HG03439 (cell line): ENCODE data around the gene CCN2.
"Not testable (repeated sequence)": the region's sequence is repeated elsewhere in the genome, so short reads cannot be mapped to it uniquely, and the experiment has no call there.

ENCODE experiments used
- ATAC-seq: cut with Tn5 transposase; IDR thresholded peaks from one replicate; pipeline ENCODE4 v1.9.1; 2021; ENCODE audit warnings: mild to moderate bottlenecking, moderate library complexity; ENCODE audit not compliant: unreplicated experiment

CCN2 gene

DNA sequence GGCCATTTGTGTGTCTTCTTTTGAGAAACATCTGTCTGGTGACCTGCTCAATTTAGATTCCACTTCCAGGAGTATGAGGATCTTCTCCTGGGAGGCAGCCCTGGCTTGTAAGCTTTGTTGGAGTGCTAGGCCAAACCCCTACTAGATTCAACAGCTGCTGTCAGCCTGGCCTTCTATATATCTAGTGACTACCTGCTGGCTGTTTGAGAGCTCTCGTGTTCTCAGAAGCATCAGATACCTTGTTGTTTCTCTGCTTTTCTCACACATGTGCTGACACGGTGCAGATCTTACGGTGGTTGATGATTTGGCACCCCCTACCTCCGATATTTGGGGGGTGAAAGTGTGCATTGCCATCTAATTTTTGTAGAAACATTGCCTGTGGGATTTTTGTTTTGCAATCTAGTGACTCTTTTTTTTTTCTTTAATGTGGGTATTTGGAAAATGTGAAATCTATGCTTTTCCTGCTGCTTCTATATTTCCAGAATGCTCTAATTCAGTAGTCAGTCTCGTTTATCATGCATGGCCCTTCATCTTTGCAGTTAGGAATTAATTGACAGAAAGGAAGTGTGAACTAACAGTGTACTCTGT lies 4.7 kb downstream of the CCN2 start:
- no peak for ATAC-seq

DNA sequence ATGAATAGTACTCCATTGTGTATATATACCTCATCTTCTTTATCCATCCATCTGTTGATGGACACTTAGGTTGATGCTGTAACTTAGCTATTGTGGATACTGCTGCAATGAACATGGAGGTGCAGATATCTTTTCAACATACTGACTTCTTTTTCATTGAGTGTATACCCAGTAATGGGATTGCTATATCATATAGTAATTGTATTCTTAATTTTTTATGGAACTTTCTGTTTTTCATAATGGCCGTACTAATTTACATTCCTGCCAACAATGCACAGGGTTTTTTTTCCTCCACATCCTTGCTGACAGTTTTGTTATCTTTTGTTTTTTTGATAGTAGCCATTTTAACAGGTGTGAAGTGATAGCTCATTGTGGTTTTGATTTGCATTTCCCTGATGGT lies 5.2 kb downstream of the CCN2 start:
- no peak for ATAC-seq

DNA sequence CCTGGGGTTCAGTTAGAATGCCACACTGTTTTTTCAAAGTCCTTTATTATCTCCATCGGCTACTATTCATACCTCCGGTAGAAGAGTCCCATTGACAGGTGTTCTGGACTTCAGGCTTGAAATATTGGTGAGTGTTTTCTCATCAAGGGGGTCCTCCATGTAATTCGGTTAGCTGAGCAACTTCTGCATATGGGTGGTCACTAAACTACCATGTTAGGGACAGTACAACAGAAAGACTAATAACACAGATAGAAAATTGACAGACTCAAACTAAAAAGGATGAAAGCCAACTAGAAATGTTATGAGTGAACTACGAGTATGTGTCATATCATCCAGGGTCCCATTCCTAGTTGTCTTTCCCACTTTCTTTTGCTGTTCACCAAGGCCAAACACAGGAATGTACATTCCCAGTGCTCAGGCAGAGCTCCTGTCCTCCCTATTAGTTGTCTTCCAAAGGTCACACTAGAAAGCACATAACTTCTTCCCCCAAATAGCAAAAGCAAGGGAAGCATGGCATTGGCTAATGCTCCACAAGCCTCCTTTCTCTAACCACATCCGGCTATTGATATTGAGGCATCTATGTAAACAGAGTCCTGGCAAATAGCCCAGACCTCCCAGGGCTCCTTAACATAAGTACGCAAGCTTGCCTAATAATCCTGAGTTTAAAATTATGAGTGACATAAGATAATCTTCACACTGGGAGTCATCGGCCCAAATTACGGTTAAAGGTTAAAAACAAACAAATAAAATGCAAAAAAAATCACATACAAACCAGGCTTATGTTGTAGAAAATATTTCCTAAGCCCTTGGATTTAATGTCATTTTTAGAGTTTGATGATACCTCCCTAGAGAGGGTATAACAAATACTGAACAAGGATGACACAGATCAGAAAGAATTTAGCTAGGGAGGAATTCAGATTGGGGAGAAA lies 13.2 kb downstream of the CCN2 start:
- ATAC-seq = no peak

DNA sequence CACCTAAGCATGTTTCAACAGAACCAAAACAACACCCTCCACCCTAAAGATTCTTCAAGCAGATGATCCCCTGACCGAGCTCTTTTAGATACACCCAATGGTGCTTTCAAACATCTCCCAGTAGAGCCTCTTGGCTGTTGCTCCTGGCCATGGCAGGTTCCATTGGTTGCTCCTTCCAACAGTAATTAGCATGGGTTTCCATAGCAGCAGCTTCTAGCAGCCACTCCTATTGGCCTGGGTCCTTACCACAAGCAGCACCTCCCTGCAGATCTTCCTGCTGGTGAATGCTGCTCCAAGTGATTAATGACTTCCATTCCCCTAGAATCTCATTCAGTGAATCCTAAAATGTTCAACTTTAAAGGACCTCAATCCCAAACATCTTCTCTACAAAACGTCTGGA lies 13.9 kb downstream of the CCN2 start:
- ATAC-seq = no peak

DNA sequence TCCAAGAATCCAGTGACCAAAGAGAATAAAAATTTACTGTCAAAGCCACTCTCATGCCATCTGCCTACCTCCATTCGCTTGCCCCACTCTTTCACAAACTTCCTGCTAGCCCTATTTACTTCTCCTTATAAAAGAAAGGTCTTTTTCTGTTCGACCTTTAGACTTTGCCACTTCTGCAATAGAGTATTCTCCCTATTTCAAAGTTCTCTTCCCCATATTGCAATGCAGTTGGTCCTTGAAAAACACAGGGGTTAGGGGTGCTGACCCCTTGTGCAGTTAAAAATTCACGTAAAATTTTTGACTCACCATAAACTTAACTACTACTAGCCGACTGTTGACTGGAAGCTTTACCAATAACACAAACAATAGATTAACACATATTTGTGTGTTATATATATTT lies 15.0 kb downstream of the CCN2 start:
- no peak for ATAC-seq

DNA sequence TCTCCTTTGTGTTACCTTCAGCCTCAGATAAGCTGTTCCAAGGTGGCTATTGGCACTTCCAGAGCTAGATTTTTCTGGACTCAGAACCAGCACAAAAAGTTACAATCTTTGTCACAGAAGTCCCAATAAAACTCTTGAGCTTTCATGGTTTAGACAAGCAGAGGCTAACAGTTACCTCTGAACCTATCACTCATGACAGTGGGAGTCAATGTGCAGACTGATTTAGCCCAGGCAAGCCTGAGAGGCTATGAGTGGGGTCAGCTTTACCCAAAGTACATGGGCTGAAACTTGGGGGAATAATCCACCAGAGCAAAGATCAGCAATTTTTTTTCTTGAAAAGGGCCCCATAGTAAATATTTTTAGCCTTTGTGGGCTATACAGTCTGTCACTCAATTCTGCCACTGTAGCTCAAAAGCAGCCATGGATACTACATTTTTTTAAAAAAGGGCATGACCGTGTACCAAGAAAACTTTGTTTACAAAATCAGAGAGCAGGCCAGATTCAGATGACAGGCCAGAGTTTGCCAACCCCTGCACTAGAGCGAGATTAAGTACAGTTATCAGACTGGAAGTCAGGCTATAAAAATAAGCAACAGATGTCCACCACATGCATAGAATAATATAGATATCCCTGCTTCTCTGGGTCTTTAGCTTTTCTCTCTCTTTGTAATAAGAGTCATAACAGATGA lies 20.0 kb downstream of the CCN2 start:
- ATAC-seq = no peak

DNA sequence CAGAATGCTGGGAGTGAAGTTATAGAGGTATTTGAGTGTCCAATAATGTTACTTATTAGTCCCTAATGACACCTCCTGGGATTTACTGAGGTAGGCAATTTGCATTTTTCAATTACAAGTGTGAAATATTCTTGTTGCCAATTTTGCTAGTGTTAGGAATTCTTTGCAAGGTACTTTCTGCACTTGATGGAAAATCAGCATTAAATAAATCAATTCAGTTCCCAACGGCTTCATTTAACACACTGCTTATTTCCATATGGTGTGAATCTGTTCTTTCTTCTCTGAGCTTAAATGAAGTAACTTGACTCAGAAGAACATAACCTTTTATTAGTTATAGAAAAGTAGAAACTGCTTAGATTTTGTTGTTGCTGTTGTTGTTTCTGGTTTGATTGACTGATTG lies 21.2 kb downstream of the CCN2 start:
- ATAC-seq = no peak

DNA sequence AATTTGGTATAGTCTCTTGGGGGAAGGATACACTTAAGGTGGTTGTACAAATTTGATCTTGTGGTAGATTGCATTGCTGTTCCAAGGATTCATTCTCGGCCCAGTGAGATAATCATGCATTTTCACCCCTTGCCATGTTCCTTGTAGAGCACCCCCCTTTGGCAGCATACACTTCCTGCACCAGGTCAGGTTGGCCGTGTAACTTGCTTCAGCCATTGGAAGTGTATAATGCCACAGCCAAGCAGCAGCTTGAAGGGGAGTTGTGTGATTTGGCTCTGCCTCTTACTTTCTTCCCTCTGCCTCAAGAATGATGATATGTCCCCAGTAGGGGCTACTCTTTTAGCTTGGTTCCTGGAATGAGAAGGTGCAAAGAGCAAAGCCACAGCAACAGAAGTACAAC lies 21.9 kb downstream of the CCN2 start:
- ATAC-seq = no peak

DNA sequence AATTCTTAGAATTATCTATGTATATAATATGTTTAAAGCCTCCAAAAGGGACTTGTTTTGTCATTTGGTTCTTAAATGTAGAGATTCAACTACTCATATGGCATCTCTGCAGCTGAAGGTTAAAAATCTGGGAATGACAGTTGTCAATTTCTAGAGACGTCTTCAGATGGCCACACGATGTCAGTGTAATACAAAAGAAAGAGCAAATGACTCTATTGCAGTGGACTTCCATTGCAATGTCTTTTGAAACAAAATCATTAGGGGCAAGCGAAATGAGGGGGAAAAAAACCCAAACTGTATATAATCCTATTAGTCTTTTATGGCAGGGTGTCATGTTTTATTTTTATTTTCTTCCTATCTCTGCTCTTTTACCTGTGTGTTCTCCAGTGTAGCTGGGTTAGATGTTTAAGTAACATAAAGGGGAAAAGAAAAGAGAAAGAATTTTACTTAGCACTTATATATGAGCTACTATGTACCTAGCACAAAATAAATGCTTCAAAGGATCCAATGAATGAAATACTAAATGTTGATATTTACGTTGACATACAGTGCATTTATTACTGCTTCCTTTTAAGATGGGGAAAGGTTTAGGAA lies 26.2 kb downstream of the CCN2 start:
- ATAC-seq = no peak

DNA sequence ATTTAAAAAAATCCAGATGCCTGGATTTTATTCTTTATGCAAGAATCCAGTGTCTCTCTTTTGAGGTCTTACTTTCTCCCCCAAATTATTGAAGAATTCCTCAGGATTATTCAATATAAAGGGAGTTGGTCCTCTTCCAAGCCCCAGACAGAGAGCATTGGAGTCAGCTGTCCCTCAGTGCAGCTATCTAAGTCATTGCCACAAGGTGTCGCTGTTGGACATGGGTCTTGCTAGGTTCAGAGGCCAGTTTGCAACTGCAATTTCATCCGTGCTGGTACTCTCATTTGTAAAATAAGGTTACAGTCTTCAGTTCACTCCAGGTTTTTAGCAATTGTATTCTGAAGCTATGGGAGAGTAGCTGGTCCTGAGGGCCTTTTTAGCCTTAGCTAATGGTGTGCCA lies 27.8 kb downstream of the CCN2 start:
- no peak for ATAC-seq

DNA sequence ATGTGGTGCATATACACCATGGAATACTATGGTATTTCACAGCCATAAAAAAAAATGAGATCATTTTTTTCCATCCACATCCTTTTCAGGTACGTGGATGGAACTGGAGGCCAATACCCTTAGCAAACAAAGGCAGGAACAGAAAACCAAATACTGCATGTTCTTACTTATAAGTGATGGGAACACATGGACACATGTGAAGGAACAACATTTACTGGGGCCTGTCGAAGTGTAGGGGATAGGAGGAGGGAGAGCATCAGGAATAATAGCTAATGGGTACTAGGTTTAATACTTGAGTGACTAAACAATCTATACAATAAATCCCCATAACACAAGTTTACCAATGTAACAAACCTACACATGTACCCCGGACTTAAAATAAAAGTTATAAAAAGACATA lies 30.5 kb downstream of the CCN2 start:
- ATAC-seq = no peak

DNA sequence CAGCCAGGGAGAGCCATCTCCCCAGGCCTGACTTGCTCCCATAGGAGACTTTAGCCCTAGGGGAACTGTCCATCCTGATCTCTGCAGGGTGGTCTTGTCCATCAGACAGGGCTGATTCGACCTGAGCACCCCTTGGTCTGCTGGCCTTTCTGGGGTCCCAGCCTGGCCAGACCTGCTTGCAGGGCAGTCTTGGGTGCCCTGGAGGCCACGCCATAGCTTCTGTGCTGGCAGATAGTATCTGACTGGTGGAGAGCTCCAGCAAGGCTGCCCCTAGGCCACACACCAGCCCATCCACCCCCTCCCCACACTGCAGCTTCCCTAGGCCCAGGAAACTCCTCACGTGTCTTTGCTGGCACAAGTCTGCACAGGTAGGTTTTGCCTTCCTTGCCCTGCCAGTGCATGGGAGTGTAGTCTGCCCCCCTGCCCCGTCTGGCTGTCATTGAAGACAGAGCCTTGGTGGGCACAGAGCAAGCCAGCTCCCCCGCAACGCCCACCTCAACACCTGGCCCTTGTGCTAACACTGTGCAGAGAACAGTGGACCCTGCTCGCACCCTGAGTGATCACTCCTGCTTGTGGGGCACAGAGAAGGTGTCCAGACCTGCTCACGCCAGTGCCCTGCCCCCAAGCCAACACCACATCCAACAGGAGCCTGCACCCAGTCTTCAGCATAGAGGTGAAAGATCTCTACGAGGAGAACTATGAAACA lies 32.4 kb downstream of the CCN2 start:
- ATAC-seq = no peak

DNA sequence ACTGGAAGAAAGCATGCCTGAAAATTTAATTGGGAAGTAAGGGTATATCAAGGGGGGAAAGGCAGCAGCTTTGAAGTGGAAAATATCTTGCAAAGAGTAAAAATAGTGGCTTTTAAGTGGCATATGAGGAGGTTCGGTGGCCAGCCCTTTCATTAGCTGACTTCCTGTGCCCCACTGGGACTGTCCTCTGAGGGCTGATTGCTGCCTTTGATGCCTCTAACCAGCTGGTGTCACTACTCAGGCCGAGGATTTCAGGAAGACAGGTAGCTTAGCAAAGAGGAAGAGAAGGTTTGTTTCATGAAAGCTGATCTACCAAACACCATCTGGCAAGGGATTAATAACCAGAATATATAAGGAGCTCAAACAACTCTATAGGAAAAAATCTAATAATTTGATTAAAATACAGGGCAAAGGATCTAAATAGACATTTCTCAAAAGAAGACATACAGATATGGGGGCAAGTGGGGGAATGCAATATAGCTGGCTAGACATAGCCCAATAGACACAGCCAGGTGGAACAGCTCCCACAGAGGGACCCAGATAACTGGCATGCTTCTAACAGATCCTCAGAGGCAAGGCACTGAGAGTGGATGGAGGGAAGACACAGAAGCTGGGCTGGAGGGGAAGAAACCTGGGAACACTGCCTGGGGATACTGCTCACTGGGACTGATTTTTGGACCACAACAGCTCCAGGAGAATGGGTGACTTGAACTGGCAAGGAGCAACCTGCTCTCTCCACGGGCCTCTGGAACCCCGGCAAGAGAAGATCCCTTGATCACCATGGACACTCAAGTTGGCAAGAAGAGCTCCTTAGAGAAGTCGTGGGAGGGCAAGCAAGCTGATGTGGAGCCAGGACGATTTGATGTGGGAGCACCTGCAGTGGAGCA lies 33.2 kb downstream of the CCN2 start:
- no peak for ATAC-seq

DNA sequence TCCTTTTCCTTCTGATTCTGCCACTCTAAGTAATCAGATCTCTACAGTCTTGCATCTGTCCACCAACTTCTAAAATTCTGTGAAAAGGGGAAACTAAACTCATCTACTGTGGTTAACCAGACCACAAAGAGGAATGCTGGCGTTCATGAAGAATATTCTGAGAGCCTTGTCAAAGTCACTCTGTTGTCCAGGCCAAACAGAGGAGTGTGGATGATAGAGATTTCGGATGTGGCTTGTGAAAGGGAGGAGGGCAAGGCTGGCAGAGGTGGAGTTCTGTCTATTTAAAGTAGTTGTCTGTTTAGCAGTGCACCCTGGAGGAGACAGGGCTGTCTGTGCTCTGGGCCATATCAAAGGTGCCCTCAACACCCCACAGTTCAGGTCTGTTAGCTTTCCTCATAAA lies 33.9 kb downstream of the CCN2 start:
- no peak for ATAC-seq

DNA sequence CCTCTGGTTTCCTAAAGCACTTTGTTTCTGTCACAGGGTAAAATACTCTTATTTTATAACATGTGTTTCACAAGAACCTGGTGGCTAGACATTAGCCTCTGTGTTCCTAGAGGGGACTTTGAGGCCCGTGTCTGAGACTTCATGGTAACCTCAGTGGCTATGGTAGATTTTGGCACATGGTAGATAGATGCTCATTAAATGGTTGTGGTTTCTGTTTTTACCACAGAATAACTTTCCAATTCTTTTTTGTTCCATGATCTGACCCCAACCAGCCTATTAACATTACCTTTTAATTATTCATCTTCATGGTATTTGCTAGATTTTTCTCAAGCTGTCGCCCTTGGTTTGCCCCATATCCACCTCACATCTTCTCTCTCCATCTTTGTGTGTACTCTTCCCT lies 34.3 kb downstream of the CCN2 start:
- no peak for ATAC-seq

DNA sequence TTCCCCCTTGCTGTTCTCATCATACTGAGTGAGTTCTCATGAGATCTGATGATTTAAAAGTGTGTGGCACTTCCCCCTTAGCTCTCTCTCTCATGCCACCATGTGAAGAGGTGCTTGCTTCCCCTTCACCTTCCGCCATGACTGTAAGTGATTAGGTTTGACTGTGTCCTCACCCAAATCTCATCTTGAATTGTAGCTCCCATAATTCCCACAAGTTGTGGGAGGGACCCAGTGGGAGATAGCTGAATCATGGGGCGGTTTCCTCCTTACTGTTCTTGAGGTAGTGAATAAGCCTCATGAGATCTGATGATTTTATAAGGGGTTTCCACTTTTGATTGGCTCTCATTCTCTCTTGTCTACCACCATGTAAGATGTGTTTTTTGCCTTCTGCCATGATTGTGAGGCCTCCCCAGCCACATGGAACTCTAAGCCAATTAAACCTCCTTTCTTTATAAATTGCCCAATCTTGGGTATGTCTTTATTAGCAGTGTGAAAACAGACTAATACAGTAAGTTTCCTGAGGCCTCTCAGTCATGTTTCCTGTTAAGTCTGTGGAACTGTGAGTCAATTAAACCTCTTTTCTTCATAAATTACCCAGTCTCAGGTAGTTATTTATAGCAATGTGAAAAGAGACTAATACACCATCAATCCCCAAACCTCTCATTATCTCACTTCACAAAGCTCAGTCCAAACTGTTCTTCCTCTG lies 34.9 kb downstream of the CCN2 start:
- not testable (repeated sequence) for ATAC-seq

DNA sequence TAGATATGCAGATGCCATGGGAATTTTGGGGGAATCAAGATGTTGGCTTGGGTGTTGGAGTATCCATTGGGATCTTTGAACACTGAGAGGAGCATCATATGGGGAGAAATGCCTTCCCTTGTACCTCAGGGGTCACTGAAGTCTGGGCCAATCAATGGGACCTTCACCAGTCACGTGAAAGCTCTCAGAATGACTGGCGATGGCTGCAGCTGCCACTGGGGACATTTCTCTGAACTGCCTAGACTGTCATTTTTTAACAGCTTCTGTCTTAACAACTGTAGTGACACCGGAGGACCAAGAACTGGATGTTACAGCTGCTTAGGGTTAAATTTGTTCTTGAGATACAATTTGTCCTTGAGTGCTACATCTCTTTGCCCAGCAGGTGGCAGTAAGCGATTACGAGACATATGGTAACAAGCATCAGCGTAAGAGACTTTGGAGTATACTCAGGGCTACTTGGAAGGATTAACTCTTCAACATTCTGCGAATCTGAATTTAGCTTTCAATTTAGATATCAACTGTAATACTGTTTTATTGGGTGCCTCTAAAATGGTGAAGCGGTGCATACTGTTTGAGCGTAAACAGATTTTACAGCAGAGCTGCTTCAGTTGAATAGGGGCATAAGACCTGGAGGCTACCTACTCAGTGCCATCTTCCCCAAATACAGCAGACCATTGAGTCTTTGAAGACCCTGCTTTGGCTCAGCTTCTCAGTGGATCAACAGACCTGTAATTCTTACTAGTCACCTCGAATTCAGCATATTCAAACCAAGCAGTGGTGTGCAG lies 36.0 kb downstream of the CCN2 start:
- ATAC-seq = peak; percentile 77

DNA sequence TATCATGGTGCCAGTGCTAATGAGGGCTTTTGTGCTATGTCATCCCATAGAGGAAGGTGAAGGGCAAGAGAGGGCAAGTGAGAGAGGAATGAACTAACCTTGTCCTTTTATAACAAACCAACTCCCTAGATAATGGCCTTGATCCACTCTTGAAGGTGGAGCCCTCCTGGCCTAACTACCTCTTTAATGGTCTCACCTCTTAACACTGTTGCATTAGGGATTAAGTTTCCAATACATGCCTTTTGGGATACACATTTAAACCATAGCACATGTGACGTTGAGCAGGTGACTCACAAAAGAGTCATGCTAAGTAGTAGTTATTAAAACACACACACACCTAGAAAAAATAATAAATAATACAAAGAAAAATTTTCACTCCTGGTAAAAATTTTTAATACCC lies 36.9 kb downstream of the CCN2 start:
- ATAC-seq = no peak

DNA sequence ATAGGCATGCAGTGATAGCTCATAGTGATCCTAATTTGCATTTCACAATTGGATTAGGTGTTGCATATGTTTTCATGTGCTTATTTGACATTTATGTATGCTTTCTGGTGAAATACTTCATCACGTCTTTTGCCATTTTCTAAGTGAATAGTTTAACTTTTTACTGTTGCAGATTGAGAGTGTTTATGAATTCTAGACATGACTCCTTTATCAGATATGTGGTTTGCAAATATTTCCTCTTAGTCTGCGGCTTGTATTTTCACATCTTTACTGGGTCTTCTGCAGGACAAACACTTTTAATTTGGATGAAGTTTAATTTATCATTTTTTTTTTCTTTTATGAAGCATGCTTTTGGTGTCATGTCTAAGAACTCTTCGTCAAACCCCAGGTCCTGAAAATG lies 39.2 kb downstream of the CCN2 start:
- ATAC-seq = no peak
